HFF-Myc (cell line): ENCODE measurements around the gene RASSF5.
A peak's percentile ranks its signal among the peaks of the same experiment; 100 is the strongest.

Experiments
- DNase-seq: peaks from one replicate; pipeline ENCODE4 v3.0.0-alpha.2; 2011; ENCODE audit warnings: low read depth; ENCODE audit errors: extremely low read depth
- H3K4me3 ChIP-seq: replicated peaks from 2 replicates; pipeline ENCODE4 v1.5.1; 2011; ENCODE audit warnings: low read depth, mild to moderate bottlenecking, control low read depth, low read length
- CTCF ChIP-seq: IDR thresholded peaks from 2 replicates; pipeline ENCODE4 v1.5.1; 2012; ENCODE audit warnings: mild to moderate bottlenecking, low read depth, low read length, control low read depth; ENCODE audit errors: missing control alignments

Gene RASSF5

GRCh38 chr1:206581571-206581981 lies 74.2 kb downstream of the RASSF5 start:
- TF ChIP-seq CTCF, result no peak
- DNase-seq, result no peak
- H3K4me3 ChIP-seq, result no peak overlapping the region

- no peak for DNase-seq
- TF ChIP-seq CTCF, result no peak
- H3K4me3 ChIP-seq, result no peak overlapping the region
These were observed 75.2 kb downstream of the RASSF5 start for GRCh38 chr1:206582537-206582936.

- no peak for TF ChIP-seq CTCF
- H3K4me3 ChIP-seq, result no peak overlapping the region
- no peak for DNase-seq
These were observed 75.8 kb downstream of the RASSF5 start for GRCh38 chr1:206582971-206583706.

- TF ChIP-seq CTCF, result peak; percentile 95
- H3K4me3 ChIP-seq, result no peak overlapping the region
- peak; percentile 38 for DNase-seq
These were observed 76.6 kb downstream of the RASSF5 start for GRCh38 chr1:206583707-206584648.

- TF ChIP-seq CTCF, result no peak
- H3K4me3 ChIP-seq, result no peak overlapping the region
- no peak for DNase-seq
These were observed 77.4 kb downstream of the RASSF5 start for GRCh38 chr1:206584683-206585082.

GRCh38 chr1:206586501-206587445 lies 79.4 kb downstream of the RASSF5 start:
- no peak for TF ChIP-seq CTCF
- DNase-seq, result no peak

More at GRCh38 chr1:206586501-206587445, 79.4 kb downstream of the RASSF5 start:
- no peak overlapping the region for H3K4me3 ChIP-seq
